DMS79 (cell line): Measurements from ENCODE around the gene LMO1.
A peak's percentile ranks its signal among the peaks of the same experiment; 100 is the strongest.

Source experiments
- DNase-seq: peaks from one replicate; lab custom pipeline; 2025; lab: John Stamatoyannopoulos, UW

The LMO1 gene

DNA sequence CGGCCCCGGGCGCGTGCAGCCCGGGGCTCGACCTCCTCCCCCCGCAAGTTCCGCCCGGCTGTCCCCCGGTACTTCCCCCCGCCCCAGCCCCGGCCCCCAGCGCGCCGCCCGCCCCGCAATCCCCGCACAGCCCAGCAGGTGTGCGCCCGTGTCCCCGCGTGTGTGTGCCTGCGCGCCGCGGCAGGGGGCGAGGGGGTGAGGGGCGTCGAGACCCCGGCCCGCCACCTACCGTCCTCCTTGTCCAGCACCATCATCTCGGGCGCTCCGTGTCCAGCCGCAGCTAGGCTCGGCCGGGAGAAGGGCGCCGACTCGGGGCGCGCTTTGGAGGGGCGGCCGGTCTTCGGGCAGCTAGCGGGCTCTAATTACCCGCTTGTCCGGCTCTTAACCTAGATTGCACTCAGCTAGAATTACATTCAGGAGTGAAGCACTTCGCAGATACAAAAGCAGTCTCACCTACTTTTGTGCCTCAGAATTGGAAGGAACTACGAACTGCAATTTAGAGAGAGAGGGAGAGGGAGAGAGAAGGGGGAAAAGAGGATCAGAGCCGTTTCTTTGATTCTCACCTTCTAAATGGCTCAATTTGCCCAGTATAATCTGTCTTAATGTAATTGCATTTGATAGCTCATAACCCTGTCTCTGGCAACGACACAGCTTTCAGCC lies 439 bp downstream of the LMO1 start:
- peak; percentile 51 for DNase-seq

DNA sequence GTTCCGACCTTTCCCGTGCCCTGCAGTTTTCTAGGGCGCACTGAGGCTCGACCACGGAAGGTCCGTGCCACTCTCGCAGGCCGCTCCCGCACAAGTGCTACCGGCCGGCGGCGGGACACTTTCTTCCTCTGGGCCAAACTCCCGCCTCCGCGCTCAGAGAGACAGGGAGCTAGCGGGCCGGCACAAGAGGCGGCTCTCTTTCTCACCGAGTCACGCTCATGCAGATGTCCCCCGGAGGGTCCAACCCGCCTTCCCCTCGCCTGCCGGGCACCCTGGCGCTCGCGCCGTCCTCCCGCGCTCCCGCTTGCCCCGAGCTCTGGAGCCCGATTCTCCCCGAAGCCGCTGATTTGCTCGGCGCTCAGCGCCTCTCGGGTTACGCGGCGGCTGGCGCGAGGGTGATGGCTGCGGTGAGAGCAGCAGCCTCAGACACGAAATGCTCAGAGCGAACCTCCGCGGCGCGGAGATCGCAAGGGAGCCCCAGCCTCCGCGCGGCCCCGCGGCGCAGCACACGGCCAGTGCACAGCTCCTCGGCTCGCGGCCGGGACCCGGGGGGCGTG lies 1.0 kb downstream of the LMO1 start:
- peak; percentile 27 for DNase-seq

DNA sequence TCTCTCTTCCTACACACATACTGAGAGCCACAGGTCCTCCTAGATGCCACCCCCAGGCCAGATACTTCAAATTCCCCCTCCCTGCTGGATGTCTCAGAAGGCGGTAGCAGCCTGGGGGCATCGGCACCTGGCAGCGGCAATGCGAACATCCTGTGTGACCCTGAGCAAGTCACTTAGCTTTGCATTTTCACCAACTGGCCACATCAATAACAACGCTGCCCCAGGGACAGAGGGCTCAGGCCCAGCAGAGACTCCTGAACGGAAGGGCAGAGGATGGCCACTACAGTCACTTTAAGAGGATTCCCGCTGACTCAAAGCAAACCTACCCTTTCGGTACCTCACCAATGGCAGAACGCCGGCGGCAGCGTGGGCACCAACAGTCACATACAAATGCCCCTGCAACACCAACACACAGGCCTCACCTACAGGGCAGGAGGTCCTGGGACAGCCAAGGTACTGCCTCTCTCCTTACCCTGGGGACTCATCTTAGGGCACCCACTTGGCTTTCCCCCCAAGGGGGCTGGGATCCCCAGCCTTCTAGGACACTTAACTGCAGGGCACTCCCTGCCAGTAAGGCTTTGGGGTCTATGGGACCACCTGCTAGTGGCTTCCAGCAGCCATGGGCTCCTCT lies 1.6 kb downstream of the LMO1 start:
- DNase-seq = peak; percentile 24

DNA sequence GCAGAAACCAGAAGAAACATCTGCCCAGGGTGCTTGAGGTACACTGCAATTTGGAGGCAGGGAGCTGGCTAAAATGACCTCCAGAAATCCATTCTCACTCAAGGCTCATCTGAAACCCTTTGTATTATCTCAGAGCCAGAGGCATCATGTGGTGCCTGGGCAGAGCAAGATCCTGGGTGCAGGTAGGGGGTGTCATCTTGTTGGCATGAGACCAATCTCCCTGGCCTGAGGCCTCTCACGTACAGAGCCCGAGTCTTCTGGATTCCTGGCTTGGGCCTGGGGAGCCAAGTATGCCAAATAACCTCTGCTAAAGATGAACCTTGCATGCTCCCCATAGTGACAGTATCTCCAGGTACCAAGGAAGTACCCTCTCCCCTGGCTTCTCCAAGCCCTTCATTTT lies 2.4 kb downstream of the LMO1 start:
- no peak for DNase-seq

DNA sequence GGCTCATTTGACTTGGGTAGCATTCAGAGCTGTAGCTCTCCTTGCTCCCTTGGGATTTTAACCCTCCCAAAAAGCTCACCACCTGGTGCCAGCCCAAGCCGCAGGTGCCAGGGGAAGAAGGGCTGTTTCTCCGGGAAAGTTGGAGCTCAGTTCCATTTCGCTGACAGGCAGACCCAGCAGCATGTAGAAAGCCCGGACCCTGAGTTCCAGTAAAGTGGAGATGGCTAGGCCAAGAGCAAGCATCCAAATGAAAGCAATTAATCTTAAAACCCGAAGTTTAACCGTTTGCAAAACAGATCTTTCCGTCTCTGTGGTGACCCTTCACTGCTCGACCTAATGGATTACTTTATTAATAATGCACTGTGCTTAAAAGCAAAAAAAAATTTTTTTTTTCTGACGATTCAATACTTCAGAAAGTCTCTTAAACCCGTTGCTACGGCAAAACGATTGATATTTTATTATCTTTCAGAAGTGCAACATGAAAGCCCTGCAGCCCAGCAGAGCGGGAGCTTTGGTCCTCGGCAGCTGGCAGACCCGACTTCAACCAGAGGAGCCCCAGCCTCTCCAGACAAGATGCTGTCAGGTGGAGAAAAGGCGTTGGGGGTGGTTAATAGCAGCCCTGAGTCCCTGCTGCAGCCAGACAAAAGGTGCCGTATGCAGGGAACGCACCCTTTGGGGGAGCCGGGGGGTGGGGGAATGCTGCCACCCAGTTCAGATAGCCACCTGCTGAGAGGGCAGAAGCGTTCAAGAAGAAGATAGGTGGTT lies 3.3 kb downstream of the LMO1 start:
- peak; percentile 67 for DNase-seq

DNA sequence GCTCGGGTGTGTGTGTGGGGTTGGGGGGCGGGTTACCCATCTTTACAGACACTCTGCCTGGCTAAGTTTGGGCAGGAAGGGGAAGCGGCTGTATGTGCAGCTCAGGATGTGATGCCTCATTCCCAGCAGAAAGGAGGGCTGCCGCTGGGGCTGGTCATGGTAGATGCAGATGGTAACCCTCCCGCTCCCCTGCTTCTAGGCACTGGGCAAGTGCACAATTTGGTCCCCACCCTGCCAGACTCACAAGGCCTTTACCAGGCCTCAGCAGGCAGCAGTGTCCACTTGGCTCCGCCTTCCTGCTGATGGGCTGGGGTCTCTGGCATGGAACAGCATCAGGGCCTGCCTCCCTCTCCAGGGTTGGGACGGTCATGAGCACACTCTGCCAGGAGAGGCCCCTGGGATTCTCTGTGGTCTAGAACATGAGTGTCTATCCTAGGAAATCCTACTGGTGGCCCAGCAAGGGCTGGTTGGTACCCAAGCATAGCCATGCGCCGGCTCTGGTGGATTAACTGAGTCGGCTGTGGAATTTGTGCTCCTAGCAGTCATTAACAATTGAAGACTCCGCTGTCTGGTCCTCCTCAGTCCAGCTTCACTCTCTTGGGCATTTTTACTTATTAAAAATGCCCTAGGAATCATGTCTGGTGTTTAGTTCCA lies 4.2 kb downstream of the LMO1 start:
- no peak for DNase-seq

DNA sequence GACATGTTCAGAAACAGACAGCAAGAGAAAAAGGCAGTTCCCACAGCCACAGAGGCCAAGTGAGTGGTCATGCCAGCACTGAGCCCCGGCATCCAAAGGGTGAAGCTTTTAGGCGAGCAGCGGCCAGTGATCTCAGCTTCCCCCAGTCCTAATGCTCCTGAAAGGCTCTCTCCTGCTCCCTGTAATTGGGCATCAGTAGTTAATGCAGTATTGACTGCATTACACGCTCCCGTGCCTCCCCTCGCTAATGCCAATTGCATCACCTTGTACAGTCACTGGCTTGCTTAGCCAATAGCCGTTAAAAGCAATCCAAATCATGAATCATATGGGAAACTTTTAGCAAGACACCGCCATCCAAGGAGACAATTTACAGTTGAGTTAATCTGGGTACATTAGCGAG lies 4.9 kb downstream of the LMO1 start:
- peak; percentile 73 for DNase-seq

DNA sequence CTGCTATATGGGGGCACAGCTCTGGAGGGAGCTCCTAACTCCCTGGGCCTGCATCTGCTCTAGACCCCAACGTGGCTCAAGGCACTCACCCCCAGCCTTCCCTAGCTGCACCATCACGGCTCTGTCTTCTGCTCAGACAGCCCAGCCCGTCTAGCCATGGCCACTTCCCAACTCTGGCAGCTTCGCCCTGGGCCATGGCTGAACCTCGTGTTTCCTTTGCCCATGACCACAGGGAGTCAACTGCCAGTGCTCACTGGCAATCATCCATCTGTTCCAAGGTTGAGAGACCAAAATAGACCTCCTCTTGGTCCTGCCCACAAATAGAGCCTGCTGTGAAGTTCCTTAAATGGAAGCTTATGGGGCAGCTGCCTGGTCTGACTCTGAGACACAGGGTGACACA lies 5.4 kb downstream of the LMO1 start:
- DNase-seq = peak; percentile 33

DNA sequence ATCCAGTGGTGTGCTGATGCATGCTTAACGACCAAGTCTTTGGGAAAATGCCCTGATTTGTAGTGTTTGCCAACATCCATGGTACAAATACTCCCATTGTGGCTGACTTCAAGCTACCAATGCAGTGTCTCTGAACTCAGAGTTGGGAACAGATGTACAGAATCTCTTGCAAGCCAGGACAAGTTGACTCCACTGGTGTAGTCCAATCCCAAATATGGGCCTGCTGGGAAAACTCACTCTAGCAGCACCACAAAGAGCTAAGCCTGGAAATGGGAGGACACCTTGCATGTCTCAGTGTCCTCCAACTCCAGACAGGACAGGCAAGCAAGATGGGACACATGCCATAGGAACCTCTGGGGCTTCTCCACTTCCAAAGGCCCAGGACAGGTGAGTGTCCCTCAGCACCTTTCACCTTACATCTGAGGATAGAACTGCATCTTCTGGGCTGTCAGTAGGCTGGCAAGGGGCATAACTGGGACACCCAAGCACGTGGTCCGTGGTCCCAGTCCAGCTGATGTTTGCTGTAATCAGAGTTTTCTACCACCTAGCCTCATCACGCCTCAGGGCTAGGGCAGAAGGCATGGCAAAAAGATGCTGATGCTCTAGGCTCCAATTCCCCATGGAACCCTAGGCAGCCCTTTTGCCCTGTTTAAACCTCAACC lies 6.5 kb downstream of the LMO1 start:
- DNase-seq = no peak

DNA sequence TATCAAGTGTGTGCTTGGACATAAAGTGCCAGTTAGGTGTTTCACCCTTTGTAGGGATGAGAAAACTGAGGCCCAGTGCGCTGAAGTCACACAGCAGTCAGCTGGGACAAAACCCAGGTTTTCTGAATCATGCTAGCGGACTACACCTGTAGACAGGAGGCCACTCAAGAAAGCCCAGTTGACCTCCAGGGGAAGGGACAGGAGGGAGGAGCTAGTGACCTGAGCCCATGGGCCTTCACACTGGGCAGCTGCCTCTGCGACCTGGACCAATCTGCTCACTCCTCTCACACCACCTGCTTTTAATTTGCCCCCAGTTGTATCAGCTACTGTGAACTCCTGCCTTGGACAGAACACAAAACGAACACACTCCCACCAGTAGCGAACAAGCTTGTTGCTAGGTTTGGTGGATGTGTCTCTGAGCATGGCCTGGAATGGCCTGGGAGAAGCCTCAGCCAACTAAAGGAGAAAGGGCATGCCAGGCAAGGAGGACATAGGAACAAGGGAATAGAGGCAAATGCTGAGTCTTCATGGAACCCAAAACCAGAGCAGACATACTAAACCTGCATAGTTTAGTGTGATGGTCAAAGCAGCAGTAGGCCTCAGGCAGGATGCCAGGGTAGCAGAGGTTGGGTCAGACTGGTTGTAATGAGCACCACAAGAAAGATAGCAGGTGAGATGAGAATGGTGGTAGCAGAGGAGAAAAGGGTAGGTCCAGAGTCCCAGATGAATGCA lies 7.2 kb downstream of the LMO1 start:
- no peak for DNase-seq

DNA sequence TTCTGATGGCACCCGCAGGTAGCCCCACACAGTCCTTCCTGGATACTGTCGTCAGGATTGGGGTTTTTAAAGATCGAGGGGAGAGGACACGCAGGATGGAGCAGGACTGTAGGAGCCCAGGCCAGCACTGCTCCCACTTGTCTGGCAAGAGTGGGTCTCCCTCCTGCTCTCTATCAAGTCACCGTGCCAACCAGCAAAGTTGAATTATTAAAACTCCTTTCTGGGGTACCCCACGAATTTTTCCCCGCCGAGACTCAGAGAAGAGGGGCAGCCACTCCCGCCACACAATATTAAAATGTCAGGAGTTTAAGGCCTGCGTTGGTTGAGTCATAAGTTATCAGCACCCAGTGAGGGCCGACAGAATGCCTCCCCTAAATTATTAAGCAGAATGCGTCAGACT lies 10.1 kb downstream of the LMO1 start:
- DNase-seq = no peak

DNA sequence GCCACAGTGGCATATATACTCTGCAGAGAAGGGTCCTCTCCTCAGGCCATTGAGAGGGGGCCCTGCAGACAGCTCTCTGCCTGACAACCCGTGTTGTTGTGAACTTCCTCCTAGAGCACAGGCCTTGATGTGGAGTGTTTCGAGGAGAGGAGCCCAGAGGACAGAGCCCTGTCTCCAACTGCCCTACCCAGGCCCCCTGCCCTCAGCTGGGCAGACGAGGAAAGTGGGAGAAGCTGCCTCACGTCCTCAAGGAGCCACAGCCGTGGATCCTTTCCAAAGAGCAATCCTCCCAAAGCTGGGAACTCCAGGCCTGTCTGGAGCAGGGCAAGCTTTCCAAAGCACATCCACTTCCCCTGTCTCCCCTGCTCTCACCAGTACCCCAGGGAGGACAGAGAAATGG lies 10.7 kb downstream of the LMO1 start:
- no peak for DNase-seq

DNA sequence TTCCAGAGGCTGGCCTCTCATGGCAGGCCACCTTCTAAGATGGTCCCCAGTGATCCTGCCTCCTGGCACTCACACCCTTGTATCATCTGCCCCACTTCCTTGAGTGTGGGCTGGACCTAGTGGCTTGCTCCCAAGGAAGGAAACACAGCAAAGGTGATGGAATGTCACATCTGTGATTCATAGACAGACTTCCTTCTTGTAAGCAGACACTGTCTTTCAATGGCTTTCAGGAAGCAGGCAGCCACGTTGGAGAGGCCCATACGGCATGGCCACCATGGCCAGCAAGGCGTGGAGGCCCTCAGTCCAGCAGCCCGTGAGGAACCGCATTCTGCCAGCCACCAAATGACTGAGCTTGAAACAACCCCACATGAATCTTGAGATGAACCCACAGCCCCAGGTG lies 11.3 kb downstream of the LMO1 start:
- DNase-seq = no peak

DNA sequence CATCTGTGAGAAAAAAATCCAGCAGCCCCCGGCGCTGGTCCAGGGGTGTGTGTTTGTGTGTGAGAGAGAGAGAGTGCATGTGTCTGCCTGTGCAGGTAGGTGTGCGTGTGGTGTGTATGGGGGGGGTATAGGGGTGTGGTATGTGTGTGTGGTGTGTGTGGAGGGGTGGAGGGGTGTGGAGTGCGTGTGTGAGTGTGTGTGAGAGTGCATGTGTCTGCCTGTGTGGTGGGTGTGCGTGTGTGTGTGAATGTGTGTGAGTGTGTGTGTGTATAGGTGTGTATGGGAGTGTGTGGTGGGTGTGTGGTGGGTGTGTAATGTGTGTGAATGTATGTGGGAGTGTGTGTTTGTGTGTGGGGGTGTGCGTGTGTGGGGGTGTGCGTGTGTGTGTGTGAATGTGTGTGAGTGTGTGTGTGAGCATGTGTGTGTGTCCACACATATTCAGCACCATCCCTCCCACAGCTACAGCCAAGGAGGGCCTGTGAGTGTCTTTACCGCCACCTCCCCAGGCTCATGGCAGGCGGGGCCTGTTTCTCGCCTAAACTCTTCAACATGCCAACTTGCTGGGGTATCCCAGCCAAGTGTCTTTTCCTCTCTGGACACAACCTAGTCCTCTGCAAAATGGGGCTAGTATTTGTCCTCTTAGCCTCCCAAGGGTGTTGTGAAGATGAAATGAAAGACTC lies 11.9 kb downstream of the LMO1 start:
- no peak for DNase-seq

DNA sequence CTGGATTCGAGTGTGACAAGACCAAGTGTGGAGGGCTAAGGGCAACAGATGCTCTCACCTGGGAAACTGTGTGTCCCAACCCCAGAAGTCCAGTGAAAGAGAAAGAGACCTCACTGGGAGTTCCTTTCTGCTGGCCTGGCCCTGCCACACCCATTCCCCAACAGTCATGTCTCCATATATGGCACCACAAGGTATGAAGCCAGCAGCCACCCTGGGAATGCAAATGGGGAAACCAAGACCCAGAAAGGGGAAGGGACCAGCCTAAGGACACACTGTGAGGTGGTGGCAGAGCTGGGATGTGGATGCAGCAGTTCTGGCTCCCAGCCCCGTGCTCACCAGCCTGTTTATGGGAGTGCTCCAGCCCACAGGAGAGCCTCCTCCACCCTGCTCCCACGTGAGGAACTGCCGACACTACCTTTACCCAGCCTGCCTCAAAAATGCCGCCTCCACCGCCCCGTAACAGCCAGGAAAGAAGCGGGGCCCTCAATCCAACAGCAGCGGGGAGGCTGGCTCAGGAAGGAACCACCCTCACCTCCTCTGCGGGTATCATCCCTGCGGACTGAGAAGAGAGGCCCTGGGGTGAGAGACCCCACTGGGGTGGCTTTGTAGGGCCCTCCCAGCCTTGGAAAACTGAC lies 12.6 kb downstream of the LMO1 start:
- no peak for DNase-seq

DNA sequence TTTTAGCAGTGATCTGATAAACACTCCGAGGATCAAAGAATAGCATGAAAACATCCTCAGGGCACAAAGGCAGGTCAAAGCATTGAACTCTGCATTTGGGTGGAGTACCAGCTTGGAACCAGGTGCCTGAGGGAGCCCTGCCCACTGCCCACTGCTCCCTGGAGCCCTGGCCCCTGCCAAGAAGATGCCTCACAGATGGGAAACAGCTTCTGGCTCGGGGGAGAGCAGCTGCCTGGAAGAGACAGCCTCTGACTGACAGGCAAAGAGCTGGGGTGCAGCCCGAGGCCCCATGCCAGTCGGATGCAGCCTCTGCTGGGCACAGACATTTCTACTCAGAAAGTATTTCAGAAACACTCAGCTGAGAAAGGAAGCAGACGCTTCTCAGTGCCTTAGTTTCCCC lies 13.2 kb downstream of the LMO1 start:
- no peak for DNase-seq

DNA sequence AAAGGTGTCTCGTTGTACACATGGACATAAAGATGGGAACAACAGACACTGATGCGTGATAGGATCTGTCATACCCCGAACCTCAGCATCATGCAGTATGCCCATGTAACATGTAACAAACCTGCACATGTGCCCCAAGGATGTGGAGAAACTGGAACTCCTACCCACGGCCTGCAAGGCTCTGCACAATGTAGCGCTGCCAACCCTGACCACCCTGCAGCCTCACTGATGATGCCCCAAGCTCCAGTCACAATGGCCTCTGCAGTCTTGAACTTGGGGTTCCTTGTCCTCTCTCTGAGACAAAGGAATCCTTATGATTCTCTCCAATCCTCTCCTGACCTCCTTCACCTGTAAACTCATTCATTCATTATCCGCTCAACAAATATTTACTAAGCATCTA lies 14.2 kb downstream of the LMO1 start:
- no peak for DNase-seq

DNA sequence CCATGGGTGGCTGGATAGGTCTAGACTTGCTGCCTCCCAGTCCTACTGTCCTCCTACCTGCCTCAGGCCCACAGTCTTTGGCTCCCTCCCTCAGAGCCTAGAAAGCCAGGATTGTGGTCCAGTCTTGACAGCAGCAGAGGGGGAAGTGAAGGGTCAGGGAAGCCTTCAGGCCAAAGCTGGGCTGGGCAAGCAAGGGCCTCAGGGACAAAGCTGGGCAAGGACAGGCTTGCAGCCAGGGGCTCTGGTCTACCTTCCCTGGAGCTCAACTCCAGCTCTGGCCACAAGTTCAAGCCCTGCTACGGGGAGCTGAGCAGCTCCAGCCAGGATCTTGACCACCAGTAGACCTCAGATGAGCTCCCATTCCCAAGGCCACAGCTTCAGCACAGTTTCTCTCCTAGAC lies 14.9 kb downstream of the LMO1 start:
- no peak for DNase-seq

DNA sequence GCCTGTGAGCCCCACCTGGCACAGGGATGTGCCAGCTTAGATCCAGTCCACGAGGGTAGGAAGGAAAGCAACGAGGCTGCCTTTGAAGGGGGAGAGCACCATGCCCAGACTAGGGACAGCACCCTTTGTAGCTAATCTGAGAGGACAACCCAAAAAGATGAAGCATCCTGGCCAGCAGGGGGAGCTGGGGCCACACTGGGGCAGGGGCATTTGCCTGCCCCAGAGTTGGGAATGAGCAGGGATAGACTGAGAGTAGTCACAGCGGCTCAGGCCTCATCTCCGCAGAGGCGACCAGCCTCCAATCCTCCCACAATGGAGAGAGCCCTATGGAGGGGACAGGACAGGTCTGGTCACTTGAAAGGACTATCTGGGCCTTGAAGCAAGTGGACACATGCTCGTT lies 16.4 kb downstream of the LMO1 start:
- DNase-seq = no peak

DNA sequence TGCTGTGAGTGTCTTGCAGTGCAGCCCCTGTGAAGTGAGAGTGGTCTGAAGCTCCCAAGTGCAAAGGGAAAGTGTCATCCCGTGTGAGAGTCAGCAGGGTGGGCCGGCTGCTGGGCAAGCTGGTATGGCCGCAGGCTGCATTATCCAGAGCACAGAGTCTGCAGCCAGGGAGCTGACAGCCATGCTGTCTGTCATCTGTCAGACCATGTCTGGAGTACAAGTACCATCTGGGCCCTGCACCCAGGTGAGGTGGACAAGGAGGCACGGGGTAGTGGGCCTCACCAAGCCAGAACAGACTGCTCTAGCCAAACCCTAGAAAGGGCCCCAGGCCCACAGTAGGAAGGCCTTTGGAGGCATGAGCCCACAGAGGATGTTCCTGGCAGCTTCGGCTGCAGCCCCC lies 20.2 kb downstream of the LMO1 start:
- DNase-seq = no peak
